Parathyroid adenoma (tissue), 2 donors: ENCODE measurements around the gene PPARA.
A peak's percentile ranks its signal among the peaks of the same experiment; 100 is the strongest.

ENCODE experiments used
- H2AFZ ChIP-seq: fragments of 300-600 bp; sonication (generic); one replicate; pipeline ENCODE4 v1.7.0; 2017; ENCODE audit warnings: antibody characterized with exemption, mild to moderate bottlenecking
- H3K27ac ChIP-seq: fragments of 300-600 bp; sonication (generic); one replicate; pipeline ENCODE4 v1.7.0; 2017
- H3K27me3 ChIP-seq: fragments of 300-600 bp; sonication (generic); one replicate; pipeline ENCODE4 v1.7.0; 2017; ENCODE audit warnings: low read length; ENCODE audit not compliant: control insufficient read depth, insufficient read depth
- H3K36me3 ChIP-seq: fragments of 300-600 bp; sonication (generic); one replicate; pipeline ENCODE4 v1.7.0; 2017; ENCODE audit warnings: low read length; ENCODE audit not compliant: control insufficient read depth, insufficient read depth
- H3K4me1 ChIP-seq: fragments of 300-600 bp; sonication (generic); one replicate; pipeline ENCODE4 v1.7.0; 2017; ENCODE audit warnings: control low read depth
- H3K4me2 ChIP-seq: fragments of 300-600 bp; sonication (generic); one replicate; pipeline ENCODE4 v1.7.0; 2017; ENCODE audit warnings: low read length
- H3K4me3 ChIP-seq: fragments of 300-600 bp; sonication (generic); one replicate; pipeline ENCODE4 v1.7.0; 2017; ENCODE audit warnings: low read depth, low read length
- H3K79me2 ChIP-seq: fragments of 300-600 bp; sonication (generic); one replicate; pipeline ENCODE4 v1.7.0; 2017; ENCODE audit warnings: control low read depth
- H3K9ac ChIP-seq: fragments of 300-600 bp; sonication (generic); one replicate; pipeline ENCODE4 v1.7.0; 2017; ENCODE audit warnings: mild to moderate bottlenecking
- H3K9me3 ChIP-seq: fragments of 300-600 bp; sonication (generic); one replicate; pipeline ENCODE4 v1.7.0; 2017; ENCODE audit warnings: low read length; ENCODE audit not compliant: control insufficient read depth
- TF ChIP-seq, protein P1 (sequence below): fragments of 300-600 bp; sonication (generic); IDR thresholded peaks from one replicate; pipeline ENCODE4 v1.7.0; 2017; ENCODE audit warnings: antibody characterized with exemption, mild to moderate bottlenecking
- donor health status: primary hyperparathyroidism.

PPARA gene

DNA sequence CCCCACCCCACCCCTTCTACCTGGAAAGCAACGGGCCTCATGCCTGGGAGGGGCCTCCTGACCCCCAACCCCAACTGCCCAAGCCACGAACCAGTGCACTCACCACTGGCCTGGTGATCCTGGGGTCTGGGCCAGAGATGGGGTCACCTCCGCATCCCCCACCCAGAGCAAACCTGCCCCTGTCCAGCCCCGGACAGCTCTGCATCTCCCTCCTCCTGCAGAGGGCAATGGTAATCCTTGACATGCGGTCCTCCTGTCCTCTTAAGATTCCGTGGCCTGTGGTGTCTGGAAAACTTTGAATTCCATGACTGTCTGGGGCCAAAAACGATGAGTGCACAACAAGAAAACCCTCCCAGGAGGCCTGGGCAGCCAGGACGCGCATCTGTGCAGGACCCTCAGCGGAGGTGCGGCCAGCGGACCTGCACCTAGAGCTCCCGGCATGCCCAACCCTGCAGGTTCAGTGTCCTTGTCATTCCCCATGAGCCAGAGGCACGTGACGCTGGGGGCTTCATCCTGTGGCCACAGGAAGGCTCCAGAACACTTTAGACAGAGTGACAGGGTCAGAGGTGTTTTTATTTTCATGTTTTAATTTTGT, 16.1 kb upstream of the PPARA start:
- Histone ChIP-seq H3K4me3 (no peak overlapping the region), H3K27ac (no peak overlapping the region), H3K4me2 (no peak overlapping the region), H3K4me1 (peaks cover 2% of the 10 kb centered on the region), H3K27me3 (no peaks in the 10 kb centered on the region), H3K36me3 (no peaks in the 10 kb centered on the region), H2AFZ (no peak overlapping the region), H3K79me2 (no peaks in the 10 kb centered on the region), H3K9ac (no peak overlapping the region), H3K9me3 (no peaks in the 10 kb centered on the region)
- TF ChIP-seq, protein P1, sequence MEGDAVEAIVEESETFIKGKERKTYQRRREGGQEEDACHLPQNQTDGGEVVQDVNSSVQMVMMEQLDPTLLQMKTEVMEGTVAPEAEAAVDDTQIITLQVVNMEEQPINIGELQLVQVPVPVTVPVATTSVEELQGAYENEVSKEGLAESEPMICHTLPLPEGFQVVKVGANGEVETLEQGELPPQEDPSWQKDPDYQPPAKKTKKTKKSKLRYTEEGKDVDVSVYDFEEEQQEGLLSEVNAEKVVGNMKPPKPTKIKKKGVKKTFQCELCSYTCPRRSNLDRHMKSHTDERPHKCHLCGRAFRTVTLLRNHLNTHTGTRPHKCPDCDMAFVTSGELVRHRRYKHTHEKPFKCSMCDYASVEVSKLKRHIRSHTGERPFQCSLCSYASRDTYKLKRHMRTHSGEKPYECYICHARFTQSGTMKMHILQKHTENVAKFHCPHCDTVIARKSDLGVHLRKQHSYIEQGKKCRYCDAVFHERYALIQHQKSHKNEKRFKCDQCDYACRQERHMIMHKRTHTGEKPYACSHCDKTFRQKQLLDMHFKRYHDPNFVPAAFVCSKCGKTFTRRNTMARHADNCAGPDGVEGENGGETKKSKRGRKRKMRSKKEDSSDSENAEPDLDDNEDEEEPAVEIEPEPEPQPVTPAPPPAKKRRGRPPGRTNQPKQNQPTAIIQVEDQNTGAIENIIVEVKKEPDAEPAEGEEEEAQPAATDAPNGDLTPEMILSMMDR, result peak; percentile 20

DNA sequence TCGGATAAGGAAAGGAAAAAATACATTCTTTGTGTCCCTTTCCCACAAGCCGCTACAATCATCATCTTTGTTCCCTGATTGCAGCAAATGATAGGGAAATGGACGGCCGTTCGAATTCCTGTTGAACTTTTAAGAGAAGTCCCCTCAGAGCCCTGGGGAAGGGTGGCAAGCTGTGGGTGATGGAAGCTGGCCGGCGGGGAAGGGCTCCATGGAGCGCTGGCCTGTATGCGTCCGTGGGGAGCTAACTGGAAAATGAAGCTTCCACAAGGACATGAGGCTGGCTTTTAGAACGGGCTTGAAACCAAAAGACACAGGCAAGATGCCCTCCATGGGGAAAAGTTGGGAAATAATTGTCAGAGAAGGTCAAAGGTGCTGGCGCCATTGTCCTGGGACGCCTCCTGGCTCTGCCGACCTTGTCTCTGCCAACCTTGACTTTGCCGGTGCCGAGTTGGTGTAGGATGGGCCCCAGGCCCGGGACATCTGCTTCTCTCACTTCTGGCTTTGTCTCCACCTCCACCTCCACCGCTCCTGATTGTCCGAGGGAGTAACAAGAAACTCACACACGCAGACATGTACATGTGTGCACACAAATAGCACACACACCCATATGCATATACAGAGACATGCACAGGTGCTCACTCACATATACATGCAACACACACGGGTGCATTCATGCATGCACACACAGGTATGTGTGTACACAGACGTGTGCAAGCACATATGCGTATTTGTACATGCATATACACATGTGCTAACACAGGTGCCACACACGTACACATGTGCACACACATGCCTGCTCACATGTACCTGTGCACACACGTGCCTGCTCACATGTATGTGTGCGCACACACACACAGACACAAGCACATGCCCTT, 14.5 kb upstream of the PPARA start:
- TF ChIP-seq, protein P1, result no peak
- Histone ChIP-seq H3K79me2 (no peaks in the 10 kb centered on the region), H2AFZ (no peak overlapping the region), H3K27ac (no peak overlapping the region), H3K4me1 (peaks cover 8% of the 10 kb centered on the region), H3K4me3 (no peak overlapping the region), H3K27me3 (no peaks in the 10 kb centered on the region), H3K4me2 (no peak overlapping the region), H3K36me3 (no peaks in the 10 kb centered on the region), H3K9ac (no peak overlapping the region), H3K9me3 (no peaks in the 10 kb centered on the region)

DNA sequence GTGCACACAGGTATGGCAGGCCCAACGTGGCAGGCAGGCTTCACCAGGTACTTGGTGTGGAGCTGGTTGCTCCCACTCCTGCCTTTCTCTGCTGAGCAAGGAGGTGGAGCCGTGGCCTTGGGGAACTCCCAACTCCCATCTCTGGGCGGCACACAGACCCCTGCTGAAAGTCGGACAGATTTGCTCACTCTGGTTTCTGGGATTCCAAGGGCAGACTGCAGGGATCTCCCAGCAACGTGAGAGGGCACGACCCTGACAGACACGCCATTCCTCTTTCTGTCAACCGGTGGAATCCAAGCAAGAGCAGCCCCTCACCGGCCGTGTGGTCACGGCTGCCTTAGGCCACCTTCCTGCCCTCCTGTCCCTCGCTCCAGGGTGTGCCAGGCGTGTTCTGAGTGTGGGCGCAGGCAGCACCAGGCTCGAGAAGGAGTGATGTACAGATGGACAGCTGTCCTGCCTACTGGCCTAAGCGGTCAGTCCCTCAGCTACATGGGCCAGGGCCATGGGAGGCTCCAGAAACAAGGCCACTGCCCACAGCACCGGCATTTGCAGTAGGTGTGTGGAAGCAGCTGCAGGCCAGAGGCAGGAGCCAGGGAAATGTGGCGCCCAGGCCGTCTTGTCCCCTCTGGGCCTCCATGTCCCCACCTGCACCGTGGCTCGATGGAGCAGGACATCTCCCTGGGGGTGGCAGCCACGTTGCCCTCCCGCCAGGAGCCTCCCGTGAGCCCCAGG, 13.7 kb upstream of the PPARA start:
- no peak overlapping the region for H3K4me2 ChIP-seq
- no peak overlapping the region for H3K4me3 ChIP-seq
- H3K9me3 ChIP-seq, result no peaks in the 10 kb centered on the region
- no peak overlapping the region for H2AFZ ChIP-seq
- no peaks in the 10 kb centered on the region for H3K36me3 ChIP-seq
- TF ChIP-seq, protein P1, result no peak
- no peaks in the 10 kb centered on the region for H3K79me2 ChIP-seq
- H3K27ac ChIP-seq, result no peak overlapping the region
- H3K9ac ChIP-seq, result no peak overlapping the region
- no peaks in the 10 kb centered on the region for H3K27me3 ChIP-seq
- peaks cover 8% of the 10 kb centered on the region for H3K4me1 ChIP-seq

DNA sequence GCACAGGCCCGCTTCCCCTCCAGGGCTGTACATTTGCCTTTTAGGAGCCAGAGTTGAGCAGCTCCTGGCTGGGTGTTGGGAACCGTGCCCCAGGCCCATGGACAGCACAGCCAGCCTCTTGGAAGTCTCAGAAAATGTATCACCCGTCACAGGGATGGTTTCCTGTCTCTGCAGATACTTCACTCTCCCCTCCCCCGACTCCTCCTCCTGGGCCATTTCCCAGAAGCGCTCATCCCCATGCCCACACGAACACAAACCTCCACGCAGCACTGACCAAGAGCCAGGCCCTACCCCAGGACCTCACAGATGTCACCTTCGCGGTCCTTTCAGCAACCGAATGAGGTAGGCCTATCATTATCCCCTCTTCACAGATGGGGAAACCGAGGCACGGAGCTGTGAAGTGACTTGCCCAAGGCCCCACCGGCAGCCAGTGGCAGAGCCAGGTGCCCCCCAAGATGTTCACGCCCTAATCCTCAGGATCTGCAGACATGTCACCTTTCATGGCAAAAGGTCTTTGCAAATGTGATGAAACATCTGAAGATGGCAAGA, 13.0 kb upstream of the PPARA start:
- Histone ChIP-seq H3K79me2 (no peaks in the 10 kb centered on the region), H3K27ac (no peak overlapping the region), H2AFZ (no peak overlapping the region), H3K4me2 (no peak overlapping the region), H3K4me3 (no peak overlapping the region), H3K36me3 (no peaks in the 10 kb centered on the region), H3K9ac (no peak overlapping the region), H3K4me1 (peaks cover 8% of the 10 kb centered on the region), H3K9me3 (no peaks in the 10 kb centered on the region), H3K27me3 (no peaks in the 10 kb centered on the region)
- TF ChIP-seq, protein P1, result no peak
